Psoas muscle (tissue), 8 donors: ENCODE measurements around the gene LRP1B. TPM values are rescaled to one million over a fixed set of nuclear protein-coding genes. Genes with fewer than 3 reads are reported as not detected.

Experiments
- ATAC-seq, 4 donors: fragments of 200-7000 bp; cut with Tn5 transposase; one replicate each; pipeline ENCODE4 v1.9.1; 2020; ENCODE audit warnings: moderate library complexity in 3 of 4, mild to moderate bottlenecking in 2 of 4
- DNase-seq, 2 donors: peaks; one replicate each; pipeline ENCODE4 v3.0.0-alpha.2; 2020
- H3K27ac ChIP-seq: fragments of 200-600 bp; one replicate; pipeline ENCODE4 v1.8.0; 2022
- H3K27me3 ChIP-seq, 3 donors: fragments of 200-600 bp in 1 of 3; one replicate each; pipeline versions ENCODE4 v1.6.1 to v1.8.0; 2013 to 2022; ENCODE audit warnings: low read length in 2 of 3, mild to moderate bottlenecking in 2 of 3, moderate library complexity in 1 of 3; ENCODE audit not compliant: insufficient read depth in 3 of 3
- H3K36me3 ChIP-seq, 2 donors: fragments of 200-600 bp in 1 of 2; one replicate each; pipeline versions ENCODE4 v1.6.1 to v1.8.0; 2013 to 2022; ENCODE audit warnings: low read depth in 1 of 2, mild to moderate bottlenecking in 1 of 2, moderate library complexity in 1 of 2; ENCODE audit not compliant: insufficient read depth in 1 of 2
- H3K4me1 ChIP-seq: fragments of 200-600 bp; one replicate; pipeline ENCODE4 v1.8.0; 2022
- H3K4me3 ChIP-seq: fragments of 200-600 bp; one replicate; pipeline ENCODE4 v1.8.0; 2022; ENCODE audit warnings: mild to moderate bottlenecking
- H3K9me3 ChIP-seq: fragments of 200-600 bp; one replicate; pipeline ENCODE4 v1.8.0; 2022
- CTCF ChIP-seq: fragments of 200-600 bp; IDR thresholded peaks from one replicate; pipeline ENCODE4 v1.8.0; 2022; ENCODE audit warnings: antibody characterized with exemption
- WGBS, 3 donors: extraction: QIAGEN DNeasy Blood & Tissue Kit; methylation state at CpG; one replicate each; pipeline versions ENCODE4 v1.1.6 to v1.1.7; 2013; 5-methylcytosine and 5-hydroxymethylcytosine counted together
- intact Hi-C, 2 donors: fragments of 100-400 bp; cut with DNase I; formaldehyde crosslinking; loops; one replicate each; pipeline versions ENCODE4 v1.11.0 to v1.14.2; 2022
- polyA plus RNA-seq, 3 donors: library from polyadenylated mRNA; stranded (reverse); fragments of 200-250 nt; gene quantifications; one replicate each; pipeline ENCODE4 v1.2.3, GENCODE V29; 2013
- total RNA-seq, 4 donors: library from RNA; stranded (reverse); fragmentation: NEBNext Ultra II Directional in 2 of 4; extraction: Animal tissue kit (Norgen Biotek cat#: 25700) in 2 of 4; gene quantifications; one replicate each; pipeline versions ENCODE4 v1.2.1 to v1.2.4, GENCODE V29; 2021 to 2023
- donor health status: healthy with polysubstance abuse.
- donor health status: DM: no; HTN: no; CAD: no; lungs with moderate emphysema.
- donor health status: Bipolar disorder and iron deficiency.
- donor health status: healthy.
- donor health status: DM: yes; HTN: yes; CAD: no.
- donor health status: DM: no; HTN: no; CAD: no.
- donor health status: DM: no; HTN: no; CAD: no.
- donor health status: DM: yes; HTN: yes; CAD: no.

LRP1B gene
- total and polyA plus RNA-seq, 7 donors = 0.33 to 3.3 (median 0.95) TPM

GRCh38 chr2:142029974-142030373 is 100.8 kb downstream of the LRP1B start:
- no peak for DNase-seq
- Histone ChIP-seq H3K9me3 (no peaks in the 10 kb centered on the region), H3K36me3 (no peaks in the 10 kb centered on the region), H3K4me1 (no peaks in the 10 kb centered on the region), H3K27me3 (no peaks in the 10 kb centered on the region), H3K4me3 (no peak overlapping the region), H3K27ac (no peak overlapping the region)
- ATAC-seq = no peak
- intact Hi-C loops = no loop called here
- no peak for TF ChIP-seq CTCF
- 93 to 95% (median 93%) methylated on average over 1 of the region's 1 CpG for WGBS, 3 donors

- DNase-seq (no peak), ATAC-seq (no peak)
- H3K4me3 ChIP-seq = no peak overlapping the region
- no peak overlapping the region for H3K27ac ChIP-seq
- intact Hi-C loops = no loop called here
- no peaks in the 10 kb centered on the region for H3K4me1 ChIP-seq
- H3K9me3 ChIP-seq = no peaks in the 10 kb centered on the region
- no peak for TF ChIP-seq CTCF
- no peaks in the 10 kb centered on the region for H3K27me3 ChIP-seq
- WGBS, 3 donors = 76 to 89% (median 83%) methylated on average over 1 of the region's 1 CpG
- H3K36me3 ChIP-seq = no peaks in the 10 kb centered on the region
Measured at GRCh38 chr2:142025394-142025793, 105.4 kb downstream of the LRP1B start.

- no peak for DNase-seq
- Histone ChIP-seq H3K36me3 (no peaks in the 10 kb centered on the region), H3K9me3 (no peaks in the 10 kb centered on the region), H3K27me3 (no peaks in the 10 kb centered on the region), H3K4me3 (no peak overlapping the region), H3K4me1 (no peaks in the 10 kb centered on the region), H3K27ac (no peak overlapping the region)
- ATAC-seq = no peak
- TF ChIP-seq CTCF = no peak
- intact Hi-C loops = no loop called here
- 67 to 70% (median 70%) methylated on average over 1 of the region's 1 CpG for WGBS, 3 donors
Measured at GRCh38 chr2:142020368-142020767, 110.4 kb downstream of the LRP1B start.

GRCh38 chr2:142014536-142014935 is 116.3 kb downstream of the LRP1B start:
- WGBS, 3 donors = 86 to 95% (median 91%) methylated on average over 1 of the region's 1 CpG
- no peak for TF ChIP-seq CTCF
- no peaks in the 10 kb centered on the region for H3K4me1 ChIP-seq
- no peak for ATAC-seq
- DNase-seq = no peak
- H3K4me3 ChIP-seq = no peak overlapping the region
- no peak overlapping the region for H3K27ac ChIP-seq
- H3K27me3 ChIP-seq = no peaks in the 10 kb centered on the region
- intact Hi-C loops = no loop called here
- H3K9me3 ChIP-seq = no peaks in the 10 kb centered on the region
- no peaks in the 10 kb centered on the region for H3K36me3 ChIP-seq

- Histone ChIP-seq H3K27me3 (no peaks in the 10 kb centered on the region), H3K4me1 (no peaks in the 10 kb centered on the region), H3K27ac (no peak overlapping the region), H3K36me3 (no peaks in the 10 kb centered on the region), H3K9me3 (no peaks in the 10 kb centered on the region), H3K4me3 (no peak overlapping the region)
- ATAC-seq (no peak), DNase-seq (no peak)
- no peak for TF ChIP-seq CTCF
- intact Hi-C loops = no loop called here
- 58 to 85% (median 84%) methylated on average over 2 of the region's 2 CpGs for WGBS, 3 donors
Measured at GRCh38 chr2:142012797-142013196, 118.0 kb downstream of the LRP1B start.
